Epithelial cell of proximal tubule (primary cell): ENCODE data around the gene LACTBL1. TPM values are rescaled to one million over a fixed set of nuclear protein-coding genes. Genes with fewer than 3 reads are reported as not detected.

ENCODE experiments used
- DNase-seq: peaks from one replicate; pipeline ENCODE4 v3.0.0-alpha.2; 2011; ENCODE audit warnings: low read depth
- H3K4me3 ChIP-seq: 2 replicates; pipeline ENCODE4 v1.5.1; 2011; ENCODE audit warnings: low read depth, mild to moderate bottlenecking, low read length
- total RNA-seq: library from RNA; depleted of rRNA; stranded (reverse); fragments of >200 nt; gene quantifications from 2 replicates; pipeline ENCODE4 v1.2.3, GENCODE V29; 2015
- TF ChIP-seq, protein P1 (sequence below): conservative IDR thresholded peaks from 2 replicates; pipeline ENCODE4 v1.5.1; 2012; ENCODE audit warnings: low read depth, mild to moderate bottlenecking, low read length

Gene LACTBL1
- total RNA-seq, 1 donor from 2014 or later: not detected

DNA sequence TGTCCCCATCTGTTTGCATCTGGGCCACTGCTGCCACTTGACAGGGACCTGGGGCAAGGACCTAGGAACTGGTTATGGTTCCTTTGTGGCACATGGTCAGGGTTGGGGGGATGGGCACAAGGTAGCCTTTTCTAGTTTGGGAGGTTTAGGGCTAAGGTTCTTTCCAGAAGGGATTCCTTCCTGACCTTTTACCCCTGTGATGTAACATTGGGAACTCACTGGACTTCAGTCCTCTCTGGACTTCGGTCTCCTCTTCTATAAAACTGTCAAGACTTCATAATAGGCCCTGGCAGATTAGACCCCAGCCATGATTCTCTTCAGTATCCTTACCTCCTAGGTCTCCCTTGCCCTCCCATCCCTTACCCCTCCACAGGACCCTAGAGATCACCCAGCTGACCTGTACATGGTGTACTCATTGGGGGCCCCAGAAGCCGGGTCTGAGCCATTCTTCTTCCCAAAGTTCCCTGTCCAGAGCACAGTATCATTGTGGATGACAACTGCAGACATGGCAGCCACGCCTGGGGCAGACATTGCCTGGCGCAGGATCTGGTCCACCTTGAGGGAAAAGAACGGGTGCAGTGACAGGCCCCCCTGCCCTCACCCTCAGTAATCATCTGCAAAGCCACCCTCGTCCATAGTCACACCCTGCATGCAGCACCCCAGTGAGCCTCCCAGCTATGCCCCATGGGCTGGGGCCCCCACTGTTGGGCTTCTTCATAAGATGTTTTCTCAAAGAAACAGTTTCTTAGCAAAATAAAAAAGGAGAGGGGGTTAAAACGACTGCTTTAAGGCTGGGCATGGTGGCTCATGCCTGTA lies 12.9 kb downstream of the LACTBL1 start:
- H3K4me3 ChIP-seq: no peak overlapping the region
- DNase-seq: no peak
- TF ChIP-seq, protein P1, sequence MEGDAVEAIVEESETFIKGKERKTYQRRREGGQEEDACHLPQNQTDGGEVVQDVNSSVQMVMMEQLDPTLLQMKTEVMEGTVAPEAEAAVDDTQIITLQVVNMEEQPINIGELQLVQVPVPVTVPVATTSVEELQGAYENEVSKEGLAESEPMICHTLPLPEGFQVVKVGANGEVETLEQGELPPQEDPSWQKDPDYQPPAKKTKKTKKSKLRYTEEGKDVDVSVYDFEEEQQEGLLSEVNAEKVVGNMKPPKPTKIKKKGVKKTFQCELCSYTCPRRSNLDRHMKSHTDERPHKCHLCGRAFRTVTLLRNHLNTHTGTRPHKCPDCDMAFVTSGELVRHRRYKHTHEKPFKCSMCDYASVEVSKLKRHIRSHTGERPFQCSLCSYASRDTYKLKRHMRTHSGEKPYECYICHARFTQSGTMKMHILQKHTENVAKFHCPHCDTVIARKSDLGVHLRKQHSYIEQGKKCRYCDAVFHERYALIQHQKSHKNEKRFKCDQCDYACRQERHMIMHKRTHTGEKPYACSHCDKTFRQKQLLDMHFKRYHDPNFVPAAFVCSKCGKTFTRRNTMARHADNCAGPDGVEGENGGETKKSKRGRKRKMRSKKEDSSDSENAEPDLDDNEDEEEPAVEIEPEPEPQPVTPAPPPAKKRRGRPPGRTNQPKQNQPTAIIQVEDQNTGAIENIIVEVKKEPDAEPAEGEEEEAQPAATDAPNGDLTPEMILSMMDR: no peak

DNA sequence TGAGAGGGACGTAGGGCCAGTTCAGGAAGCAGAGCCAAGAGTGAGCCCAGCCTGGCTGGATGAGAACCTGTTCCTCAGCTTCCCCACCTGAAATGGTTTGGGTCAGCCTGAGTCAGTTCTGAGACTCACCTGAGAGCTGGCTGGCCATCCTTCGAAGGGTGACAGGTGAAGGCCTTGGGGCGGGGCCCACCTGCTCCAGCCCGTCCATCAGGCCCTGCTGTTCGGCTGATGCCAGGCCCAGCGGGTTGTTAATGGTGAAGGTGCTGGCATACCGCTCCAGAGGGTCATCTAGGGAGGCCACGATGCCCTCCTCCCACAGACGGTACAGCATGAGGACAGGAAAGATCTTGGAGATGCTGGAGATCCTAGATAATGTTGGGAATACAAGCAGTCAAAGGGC lies 14.1 kb downstream of the LACTBL1 start:
- H3K4me3 ChIP-seq: no peak overlapping the region
- TF ChIP-seq, protein P1: no peak
- no peak for DNase-seq

DNA sequence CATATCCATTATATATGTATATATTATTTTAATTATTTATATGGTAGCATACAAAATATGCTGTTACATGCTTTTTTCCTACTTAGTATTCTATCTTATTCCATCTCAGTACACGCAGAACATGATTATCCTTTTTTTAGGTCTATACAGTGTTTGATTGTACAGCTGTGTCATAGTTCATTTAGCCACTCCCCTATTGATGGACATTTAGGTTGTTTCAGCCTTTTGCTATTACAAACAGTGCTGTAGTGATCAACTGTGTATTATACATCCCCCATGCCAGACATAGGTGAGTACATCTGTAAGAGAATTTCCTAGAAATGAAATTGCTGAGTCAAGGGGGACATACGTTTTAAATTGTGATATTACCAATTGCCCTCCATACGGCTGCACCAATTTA lies 15.6 kb downstream of the LACTBL1 start:
- TF ChIP-seq, protein P1: no peak
- H3K4me3 ChIP-seq: no peak overlapping the region
- DNase-seq: no peak

DNA sequence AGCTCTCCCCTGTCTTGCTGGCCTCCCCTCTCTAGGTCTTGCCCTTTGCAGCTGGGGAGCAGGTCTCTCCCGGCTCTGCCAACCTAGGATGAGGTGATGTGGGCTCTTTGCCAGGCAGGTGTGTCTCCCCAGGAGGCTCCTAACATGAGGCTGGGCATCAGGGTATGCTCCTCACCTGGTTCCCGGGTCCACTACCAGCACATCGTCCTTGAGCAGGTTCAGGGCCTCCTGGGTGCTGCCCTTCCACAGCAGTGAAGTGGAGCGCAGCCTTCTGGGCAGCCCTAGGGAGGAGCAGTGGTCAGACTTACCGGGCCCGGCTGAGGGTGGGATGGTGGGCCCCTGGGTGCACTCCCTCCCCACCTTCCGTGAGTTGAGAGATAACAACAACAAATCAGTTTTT lies 17.5 kb downstream of the LACTBL1 start:
- no peak overlapping the region for H3K4me3 ChIP-seq
- TF ChIP-seq, protein P1: no peak
- DNase-seq: no peak

DNA sequence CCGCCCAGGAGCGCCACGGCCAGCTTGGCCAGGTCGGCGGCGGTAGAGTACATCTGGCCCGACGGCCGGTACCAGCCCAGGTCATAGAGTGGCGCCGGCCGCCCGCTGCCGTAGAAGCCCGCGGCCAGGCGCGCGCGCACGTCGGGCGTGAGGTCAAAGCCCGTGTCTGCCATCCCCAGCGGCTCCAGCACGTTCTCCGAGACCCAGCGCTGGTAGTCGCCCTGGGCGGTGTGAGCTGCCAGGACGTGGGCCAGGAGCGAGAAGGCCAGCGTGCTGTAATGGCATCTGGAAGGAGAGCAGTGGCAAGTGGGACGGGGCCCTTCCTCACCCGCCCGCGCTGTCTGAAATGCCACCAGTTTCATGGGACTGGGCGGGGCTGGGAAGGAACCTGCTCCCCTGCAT lies 18.9 kb downstream of the LACTBL1 start:
- no peak overlapping the region for H3K4me3 ChIP-seq
- DNase-seq: no peak
- TF ChIP-seq, protein P1: no peak

DNA sequence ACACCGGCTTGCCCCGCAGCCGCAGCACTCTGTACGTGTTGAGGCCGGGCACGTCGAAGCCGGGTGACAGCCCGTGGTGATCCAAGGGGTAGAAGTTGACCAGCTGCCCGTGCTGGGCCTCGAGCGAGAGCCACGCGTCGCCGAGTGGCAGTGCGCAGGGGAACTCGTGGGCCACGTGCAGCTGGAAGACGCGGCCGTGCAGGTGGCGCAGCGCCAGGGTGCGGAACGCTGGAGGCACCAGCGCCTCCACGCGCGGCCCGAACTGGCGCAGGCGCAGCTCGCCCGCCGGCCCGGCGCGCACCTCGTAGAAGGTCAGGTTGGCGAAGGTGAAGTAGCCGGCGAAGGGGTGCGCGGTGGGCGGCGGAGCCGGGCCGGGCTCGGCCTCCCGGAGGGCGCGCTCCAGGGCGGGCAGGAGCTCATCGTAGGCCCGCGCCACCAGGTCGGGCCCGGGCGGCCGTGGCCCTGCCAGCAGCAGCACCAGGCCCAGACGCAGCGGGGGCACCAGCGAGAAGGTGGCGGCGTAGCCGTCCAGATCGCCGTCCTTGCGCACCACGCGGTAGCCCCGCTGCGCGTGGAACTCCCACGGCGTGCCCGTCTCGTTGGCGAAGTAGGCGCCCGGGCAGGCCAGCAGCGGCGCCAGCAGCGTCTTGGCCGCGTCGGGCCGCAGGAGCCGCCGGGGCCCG lies 19.5 kb downstream of the LACTBL1 start:
- TF ChIP-seq, protein P1: no peak
- DNase-seq: no peak
- no peak overlapping the region for H3K4me3 ChIP-seq

DNA sequence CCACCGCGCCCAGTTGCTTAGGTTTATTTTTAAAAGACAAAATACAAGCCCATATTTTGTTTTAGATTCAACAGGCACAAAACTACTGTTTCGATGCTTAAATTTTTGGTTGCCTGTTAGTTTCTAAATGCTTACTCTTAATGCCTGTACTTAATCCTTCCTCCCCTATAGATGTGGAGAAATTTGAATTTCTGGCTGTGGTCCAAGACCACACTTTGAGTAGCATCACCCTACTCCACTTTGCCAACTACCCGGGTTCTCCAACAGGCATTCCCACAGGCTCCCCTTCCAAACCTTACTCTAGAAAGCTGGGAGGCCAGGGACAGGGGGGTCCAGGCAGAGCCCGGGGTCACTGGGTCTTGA lies 20.0 kb downstream of the LACTBL1 start:
- DNase-seq: no peak
- TF ChIP-seq, protein P1: no peak
- H3K4me3 ChIP-seq: no peak overlapping the region
